HEK293 (cell line): Measurements from ENCODE around the gene LRRC74A.

Experiments
- CTCF ChIA-PET: fragments of 350-600 bp; formaldehyde crosslinking; extraction: SDS; loops from one replicate; lab custom pipeline; 2021; ENCODE audit warnings: antibody characterized with exemption; lab: Yijun Ruan, JAX
- POLR2A ChIA-PET: fragments of 300-600 bp; formaldehyde crosslinking; extraction: SDS; loops from one replicate; lab custom pipeline; 2020; ENCODE audit warnings: antibody characterized with exemption, inconsistent platforms; lab: Yijun Ruan, JAX
- H3K27ac ChIP-seq: fragments of 200-500 bp; sonication (Bioruptor generic); 2 replicates; pipeline ENCODE4 v1.5.1; 2014; ENCODE audit warnings: low read depth, low read length, control low read depth, inconsistent platforms; ENCODE audit errors: extremely low read depth
- H3K36me3 ChIP-seq, 2 experiments: fragments of 200-500 bp in 1 of 2; sonication (Bioruptor generic) in 1 of 2; 1 replicate in 1 of 2; 2 replicates in 1 of 2; pipeline ENCODE4 v1.5.1; 2014 to 2017; ENCODE audit warnings: inconsistent platforms in 2 of 2, low read length in 2 of 2; ENCODE audit not compliant: control insufficient read depth in 2 of 2, insufficient read depth in 1 of 2
- H3K4me1 ChIP-seq: fragments of 200-500 bp; sonication (Bioruptor generic); 2 replicates; pipeline ENCODE4 v1.5.1; 2014; ENCODE audit warnings: mild to moderate bottlenecking, low read length, inconsistent platforms; ENCODE audit not compliant: control insufficient read depth, insufficient read depth
- H3K4me3 ChIP-seq: 2 replicates; pipeline ENCODE4 v1.5.1; 2011; ENCODE audit warnings: low read depth, mild to moderate bottlenecking, control low read depth, low read length, moderate library complexity
- H3K9me3 ChIP-seq: fragments of 200-500 bp; sonication (Bioruptor generic); 2 replicates; pipeline ENCODE4 v1.5.1; 2014; ENCODE audit warnings: low read depth, low read length, inconsistent platforms; ENCODE audit not compliant: control insufficient read depth, insufficient read depth
- ATF2 ChIP-seq: fragments of 450-650 bp; formaldehyde crosslinking; IDR thresholded peaks from 2 replicates; pipeline ENCODE4 v1.5.1; 2016; ENCODE audit warnings: missing biosample characterization, missing genetic modification characterization, low read depth
- GLIS1 ChIP-seq: fragments of 450-650 bp; formaldehyde crosslinking; IDR thresholded peaks from 2 replicates; pipeline ENCODE4 v1.5.1; 2016; ENCODE audit warnings: missing biosample characterization, missing genetic modification characterization
- HIC1 ChIP-seq: fragments of 450-650 bp; formaldehyde crosslinking; IDR thresholded peaks from 2 replicates; pipeline ENCODE4 v1.5.1; 2016; ENCODE audit warnings: missing biosample characterization, missing genetic modification characterization
- IKZF3 ChIP-seq: fragments of 450-650 bp; IDR thresholded peaks from 2 replicates; pipeline ENCODE4 v1.5.0; 2018; ENCODE audit warnings: missing biosample characterization, mild to moderate bottlenecking, missing genetic modification characterization, moderate library complexity
- INSM2 ChIP-seq: fragments of 450-650 bp; formaldehyde crosslinking; IDR thresholded peaks from 2 replicates; pipeline ENCODE4 v1.5.1; 2016; ENCODE audit warnings: missing biosample characterization, missing genetic modification characterization
- KLF17 ChIP-seq: fragments of 450-650 bp; formaldehyde crosslinking; IDR thresholded peaks from 2 replicates; pipeline ENCODE4 v1.5.1; 2016; ENCODE audit warnings: missing biosample characterization, missing genetic modification characterization
- SP7 ChIP-seq: fragments of 450-650 bp; formaldehyde crosslinking; IDR thresholded peaks from 2 replicates; pipeline ENCODE4 v1.5.1; 2016; ENCODE audit warnings: missing biosample characterization, missing genetic modification characterization
- ZBTB8A ChIP-seq: fragments of 450-650 bp; formaldehyde crosslinking; IDR thresholded peaks from 2 replicates; pipeline ENCODE4 v1.5.1; 2016; ENCODE audit warnings: missing biosample characterization, missing genetic modification characterization
- ZFHX2 ChIP-seq: fragments of 450-650 bp; formaldehyde crosslinking; conservative IDR thresholded peaks from 2 replicates; pipeline ENCODE4 v1.5.1; 2016; ENCODE audit warnings: missing biosample characterization, missing genetic modification characterization
- ZNF16 ChIP-seq: fragments of 450-650 bp; formaldehyde crosslinking; IDR thresholded peaks from 2 replicates; pipeline ENCODE4 v1.5.1; 2016; ENCODE audit warnings: low read depth, missing biosample characterization, missing genetic modification characterization
- ZNF223 ChIP-seq: fragments of 450-650 bp; formaldehyde crosslinking; IDR thresholded peaks from 2 replicates; pipeline ENCODE4 v1.5.1; 2016; ENCODE audit warnings: missing biosample characterization, missing genetic modification characterization
- ZNF24 ChIP-seq: fragments of 450-650 bp; formaldehyde crosslinking; IDR thresholded peaks from 2 replicates; pipeline ENCODE4 v1.5.1; 2016; ENCODE audit warnings: missing biosample characterization, missing genetic modification characterization
- ZNF335 ChIP-seq: fragments of 450-650 bp; formaldehyde crosslinking; conservative IDR thresholded peaks from 2 replicates; pipeline ENCODE4 v1.5.1; 2016; ENCODE audit warnings: missing biosample characterization, missing genetic modification characterization
- ZNF37A ChIP-seq: fragments of 450-650 bp; IDR thresholded peaks from 2 replicates; pipeline ENCODE4 v1.5.1; 2018; ENCODE audit warnings: missing biosample characterization, missing genetic modification characterization
- ZNF398 ChIP-seq: fragments of 450-650 bp; formaldehyde crosslinking; IDR thresholded peaks from 2 replicates; pipeline ENCODE4 v1.5.1; 2017; ENCODE audit warnings: missing biosample characterization, missing genetic modification characterization
- ZNF473 ChIP-seq: fragments of 450-650 bp; formaldehyde crosslinking; IDR thresholded peaks from 2 replicates; pipeline ENCODE4 v1.5.1; 2017; ENCODE audit warnings: missing biosample characterization, missing genetic modification characterization
- ZNF580 ChIP-seq: fragments of 450-650 bp; formaldehyde crosslinking; IDR thresholded peaks from 2 replicates; pipeline ENCODE4 v1.5.1; 2016; ENCODE audit warnings: missing biosample characterization, missing genetic modification characterization
- ZNF610 ChIP-seq: fragments of 450-650 bp; formaldehyde crosslinking; IDR thresholded peaks from 2 replicates; pipeline ENCODE4 v1.5.1; 2016; ENCODE audit warnings: missing biosample characterization, missing genetic modification characterization, borderline replicate concordance
- ZNF624 ChIP-seq: fragments of 450-650 bp; formaldehyde crosslinking; IDR thresholded peaks from 2 replicates; pipeline ENCODE4 v1.5.1; 2017; ENCODE audit warnings: missing biosample characterization, missing genetic modification characterization

LRRC74A gene

GRCh38 chr14:76812422-76813383, 13.5 kb upstream of the LRRC74A start, which contains the start of gene ANGEL1 (continued):
- peak; percentile 85 for TF ChIP-seq KLF17 (tag by site-specific recombination)
- 0 out of 2 replicates have a peak, but pooled peaks have one; percentile 21 for TF ChIP-seq IKZF3 (tag by site-specific recombination)
- 0 out of 2 replicates have a peak, but pooled peaks have one; percentile 25 for TF ChIP-seq HIC1 (tag by site-specific recombination)
- peak; percentile 87 for TF ChIP-seq SP7 (tag by site-specific recombination)
- TF ChIP-seq INSM2: 0 out of 2 replicates have a peak, but pooled peaks have one; percentile 35
- peak; percentile 57 for TF ChIP-seq GLIS1 (tag by site-specific recombination)
- 0 out of 2 replicates have a peak, but pooled peaks have one; percentile 26 for TF ChIP-seq ZNF580 (tag by site-specific recombination)
- peak; percentile 86 for TF ChIP-seq ZNF335 (tag by site-specific recombination)
- 0 out of 2 replicates have a peak, but pooled peaks have one; percentile 17 for TF ChIP-seq ZNF398 (tag by site-specific recombination)
- TF ChIP-seq ZNF37A (tag by site-specific recombination): peak; percentile 24; the same call in 1 of the 2 replicates
- no peak for TF ChIP-seq ZNF624 (tag by site-specific recombination)
- TF ChIP-seq ZBTB8A (tag by site-specific recombination): peak; percentile 50; the same call in 1 of the 2 replicates
- TF ChIP-seq ZNF610 (tag by site-specific recombination): peak; percentile 89; the same call in 1 of the 2 replicates

- Histone ChIP-seq H3K4me1 (peaks cover 14% of the 10 kb centered on the region; the same call in 1 of the 2 replicates), H3K9me3 (no peaks in the 10 kb centered on the region)
- no peak for TF ChIP-seq ATF2 (tag by site-specific recombination)
- TF ChIP-seq ZNF24 (tag by site-specific recombination): no peak
- TF ChIP-seq ZFHX2 (tag by site-specific recombination): no peak
- no peak for TF ChIP-seq ZNF473
- TF ChIP-seq ZNF16 (tag by site-specific recombination): no peak
- TF ChIP-seq ZNF223 (tag by site-specific recombination): no peak
- no peak for TF ChIP-seq ZNF37A (tag by site-specific recombination)
- TF ChIP-seq, all 188 proteins: peak for 0
- ChIA-PET POLR2A (no interaction called here), CTCF (interaction anchor here (0.5 kb wide), 1 partner anchor 38 kb away, joined by 3 read pairs; no protein-coding TSS in a partner anchor)
- Histone ChIP-seq H3K36me3 (no peaks in the 10 kb centered on the region), H3K4me3 (no peak overlapping the region), H3K27ac (no peak overlapping the region)
Measured at GRCh38 chr14:76814726-76815645, 11.2 kb upstream of the LRRC74A start.
